SH-SY5Y (cell line): ENCODE data around the gene NFIB.

Source experiments
- GATA2 ChIP-seq: IDR thresholded peaks from 2 replicates; pipeline ENCODE4 v1.6.1; 2011; ENCODE audit warnings: mild to moderate bottlenecking, low read depth, low read length
- GATA3 ChIP-seq: IDR thresholded peaks from 2 replicates; pipeline ENCODE4 v1.6.1; 2011; ENCODE audit warnings: low read depth, mild to moderate bottlenecking, low read length, moderate library complexity

NFIB gene

DNA sequence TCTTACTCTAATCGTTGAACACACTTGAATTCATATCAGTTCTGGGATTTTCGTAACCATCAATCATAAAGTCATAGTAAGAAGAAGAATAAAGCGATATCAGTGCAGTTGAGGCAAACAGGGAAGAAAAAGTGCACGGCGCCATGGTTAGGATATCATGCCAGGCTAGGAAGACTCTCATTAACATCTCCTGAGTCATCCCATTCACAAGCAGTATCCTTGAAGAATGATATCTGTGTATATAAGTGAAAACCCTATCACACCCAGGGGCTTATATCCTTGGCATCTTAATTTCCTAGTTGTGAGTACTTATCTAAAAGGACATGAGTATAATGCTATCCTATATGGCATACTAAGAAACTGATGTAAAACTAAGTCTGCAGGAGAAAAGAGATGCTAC lies 38.6 kb downstream of the NFIB start:
- TF ChIP-seq GATA3 (no peak), GATA2 (no peak)

DNA sequence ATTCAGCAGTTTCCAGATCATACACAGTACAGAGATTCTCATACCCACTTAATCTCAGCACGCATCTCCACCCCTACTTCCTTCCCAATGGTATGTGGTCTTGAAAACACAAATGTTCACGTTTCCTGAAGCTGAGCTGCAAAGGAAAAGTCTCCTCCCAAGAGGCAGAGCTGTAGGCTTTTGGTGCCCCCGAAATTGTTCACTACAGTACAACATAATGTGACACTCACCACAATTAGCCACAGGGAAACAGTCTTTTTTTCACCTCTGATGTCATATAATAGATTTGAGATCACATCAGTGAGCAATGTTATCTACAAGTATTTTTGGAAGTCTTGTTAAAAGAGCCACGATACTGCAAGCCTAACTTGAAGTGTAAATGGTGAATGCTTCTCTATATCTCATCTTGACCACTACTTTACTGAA lies 40.2 kb downstream of the NFIB start:
- TF ChIP-seq GATA3, result 0 out of 2 replicates have a peak, but pooled peaks have one; percentile 55
- TF ChIP-seq GATA2, result peak; percentile 76

DNA sequence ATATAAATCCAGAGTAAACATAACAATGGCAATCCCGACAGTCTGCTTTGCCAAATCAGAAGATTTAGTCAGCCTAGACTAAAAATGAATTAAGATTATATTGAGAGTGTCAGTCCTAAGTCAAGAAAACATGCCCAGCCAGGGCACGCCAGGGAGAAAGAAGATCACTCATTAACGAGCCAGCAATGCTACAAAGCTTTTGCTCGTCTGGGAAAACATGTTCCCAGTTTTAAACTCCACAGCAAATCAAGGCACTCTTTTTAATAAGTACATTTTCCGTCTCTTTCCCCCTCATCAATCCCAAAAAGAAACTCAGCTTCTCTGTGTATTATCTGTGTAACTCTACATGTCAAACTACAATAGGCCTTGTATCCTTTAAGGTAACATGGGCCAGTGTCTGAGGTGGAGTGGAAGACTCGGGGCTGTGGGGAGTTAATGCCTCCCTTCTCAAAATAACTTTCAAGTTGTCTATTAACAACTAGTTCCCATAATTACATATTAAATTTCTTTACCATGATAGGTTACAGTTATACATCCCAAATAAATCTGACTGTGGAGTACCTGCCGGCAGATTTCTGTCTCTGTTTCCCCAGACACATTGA lies 40.9 kb downstream of the NFIB start:
- TF ChIP-seq GATA3, result no peak
- TF ChIP-seq GATA2, result no peak

DNA sequence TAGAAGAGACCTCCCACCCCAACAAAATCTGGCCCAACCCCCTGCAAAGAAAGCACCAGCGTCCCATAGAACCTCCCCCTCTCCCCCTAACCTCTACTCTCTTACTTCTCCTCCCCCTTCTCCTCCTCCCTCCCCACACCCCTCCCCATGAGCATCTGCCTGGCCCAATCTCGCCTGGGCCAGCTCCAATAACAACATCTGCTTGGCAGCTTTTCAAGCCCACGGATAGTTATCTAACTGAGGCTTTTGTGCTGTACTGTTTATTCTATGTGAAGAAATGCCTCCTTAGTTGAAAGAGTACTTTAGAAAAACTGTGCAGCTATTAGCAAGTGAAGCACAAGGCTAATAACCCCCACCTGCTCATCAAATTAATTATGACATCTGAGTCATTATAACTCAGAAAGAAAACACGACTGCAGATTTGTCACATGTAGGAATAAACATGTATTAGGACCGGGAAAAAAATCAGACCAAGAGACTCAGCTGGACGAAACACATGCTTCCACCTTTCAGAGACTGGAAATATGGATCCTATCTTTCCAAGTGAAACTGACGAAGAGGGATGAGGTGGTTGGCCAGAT lies 42.8 kb downstream of the NFIB start:
- TF ChIP-seq GATA3 (peak; percentile 81), GATA2 (peak; percentile 67)

DNA sequence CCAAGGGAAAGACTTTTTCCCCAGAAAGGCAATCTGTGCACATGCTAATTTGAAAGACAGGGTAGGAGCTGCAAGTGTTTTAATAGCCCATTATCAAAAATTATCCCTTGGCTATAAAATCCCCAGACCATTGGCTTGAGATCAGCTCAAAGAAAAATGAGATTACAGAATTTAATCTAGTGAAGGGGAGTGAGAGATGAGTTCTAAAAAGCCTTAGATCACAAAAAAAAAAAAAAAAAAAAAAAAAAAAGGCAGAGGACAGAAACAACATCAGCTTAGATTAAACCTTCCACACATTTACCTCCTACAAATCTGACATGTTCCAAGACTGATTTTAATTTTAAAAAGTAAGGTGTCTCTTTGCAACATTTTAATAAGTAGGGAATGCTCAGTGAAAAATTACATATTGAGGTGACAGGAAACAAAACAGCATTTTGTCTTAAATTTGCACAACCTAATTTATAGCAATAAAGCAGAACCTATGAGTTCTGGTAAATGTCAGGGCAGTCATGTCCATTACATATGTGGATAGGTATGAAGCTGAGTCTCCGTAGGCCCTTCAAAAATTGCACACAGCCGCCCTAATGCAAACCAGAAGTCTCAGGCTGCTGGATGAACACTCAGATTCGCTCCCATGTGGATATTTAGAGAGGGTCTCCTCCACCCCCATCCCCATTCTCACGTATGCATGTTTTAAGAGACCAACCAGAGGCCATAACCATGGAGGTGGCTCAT lies 43.4 kb downstream of the NFIB start:
- peak; percentile 58; the same call in 1 of the 2 replicates for TF ChIP-seq GATA3
- no peak; the same call in 1 of the 2 replicates for TF ChIP-seq GATA2

DNA sequence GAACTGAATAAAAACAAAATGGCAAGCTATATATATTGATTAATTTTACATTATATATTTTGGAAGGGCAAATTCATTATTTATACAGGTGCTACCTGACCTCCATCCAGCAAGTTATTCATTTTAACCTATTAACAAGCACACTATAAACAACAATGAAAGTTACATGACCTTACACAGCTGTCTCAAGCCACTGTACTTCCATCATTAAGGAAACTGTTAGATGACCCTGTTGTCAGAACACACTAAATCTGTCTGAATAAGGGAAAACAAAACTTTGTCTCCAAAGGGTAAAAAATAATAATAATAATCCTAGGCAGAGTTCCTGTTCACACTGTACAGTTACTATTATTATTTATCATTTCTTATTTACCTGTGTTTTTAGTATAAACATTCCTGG lies 44.0 kb downstream of the NFIB start:
- TF ChIP-seq GATA3 (no peak), GATA2 (no peak)

DNA sequence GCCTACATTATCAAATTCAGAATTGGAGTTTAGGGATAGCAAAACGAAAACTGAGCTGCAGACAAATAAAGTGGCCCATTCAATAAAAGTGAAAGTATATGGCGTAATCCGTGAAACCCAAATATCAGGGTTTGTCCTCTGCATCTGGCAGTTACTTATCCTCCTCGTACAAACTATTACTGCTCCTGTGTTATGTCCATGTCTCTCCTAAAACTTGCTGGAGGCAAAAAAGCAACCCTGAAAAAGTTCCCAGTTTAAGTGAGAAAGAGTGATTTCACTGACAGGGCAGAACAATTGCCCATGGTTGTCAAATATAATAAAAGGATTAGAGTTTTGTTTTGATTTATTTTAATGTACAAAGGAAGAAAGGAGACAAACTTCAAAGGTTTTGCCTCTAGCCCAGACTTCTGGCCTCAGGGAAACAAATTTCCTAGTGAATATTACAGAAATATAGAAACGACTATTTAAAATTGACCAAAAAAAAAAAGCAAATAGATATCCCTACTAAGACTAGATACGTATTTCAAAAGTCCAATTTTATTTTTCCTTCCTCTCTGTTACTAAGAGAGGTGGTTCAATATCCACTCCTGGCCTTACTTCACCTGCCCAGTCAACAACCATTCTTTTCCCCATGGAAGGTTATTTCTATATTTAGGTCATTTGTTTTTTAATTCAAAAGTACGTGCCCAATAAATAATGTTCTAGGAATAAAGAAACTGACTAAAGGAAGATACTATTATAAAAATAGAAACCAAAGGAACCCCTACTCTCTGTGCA lies 50.0 kb downstream of the NFIB start:
- TF ChIP-seq GATA3 (no peak), GATA2 (no peak)

DNA sequence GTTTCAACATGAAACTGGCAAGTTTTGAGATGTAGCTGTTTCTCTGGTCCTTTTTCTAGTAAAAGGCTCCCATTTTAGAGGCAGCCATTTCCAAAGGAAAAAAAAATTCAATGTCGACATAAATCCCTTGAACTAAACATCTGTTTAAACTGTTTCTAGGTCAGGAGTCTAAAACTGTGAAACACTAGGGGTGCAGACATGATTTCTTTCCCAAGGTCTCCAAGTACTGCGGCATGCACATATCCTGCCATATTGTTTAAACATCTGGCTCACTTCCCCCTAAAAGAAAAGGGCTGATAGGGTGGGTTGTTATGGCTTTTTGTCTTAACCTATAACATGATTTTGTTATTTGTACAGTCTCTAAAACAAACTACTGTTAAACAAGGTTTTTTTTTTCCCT lies 51.1 kb downstream of the NFIB start:
- TF ChIP-seq GATA2 (no peak), GATA3 (no peak)

DNA sequence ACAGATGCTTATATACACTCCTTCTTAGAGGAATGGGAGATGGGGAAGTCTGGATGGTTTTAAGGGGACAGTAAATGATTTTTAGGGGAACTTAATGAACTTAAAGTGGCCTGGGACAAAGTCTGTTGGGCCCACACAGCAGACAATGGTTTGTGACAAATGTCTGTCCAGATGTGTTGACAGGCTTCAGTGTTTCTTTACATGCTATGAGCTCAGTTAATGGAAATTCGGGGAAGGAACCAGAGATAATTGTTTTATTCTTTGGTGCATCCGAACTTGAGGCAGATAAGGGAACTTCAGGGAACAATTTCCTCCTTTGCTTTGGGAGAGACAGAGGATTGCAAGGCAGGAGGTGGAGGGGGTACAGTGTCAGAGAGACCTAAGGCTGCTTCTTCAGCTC lies 52.3 kb downstream of the NFIB start:
- TF ChIP-seq GATA3 (no peak), GATA2 (no peak)

DNA sequence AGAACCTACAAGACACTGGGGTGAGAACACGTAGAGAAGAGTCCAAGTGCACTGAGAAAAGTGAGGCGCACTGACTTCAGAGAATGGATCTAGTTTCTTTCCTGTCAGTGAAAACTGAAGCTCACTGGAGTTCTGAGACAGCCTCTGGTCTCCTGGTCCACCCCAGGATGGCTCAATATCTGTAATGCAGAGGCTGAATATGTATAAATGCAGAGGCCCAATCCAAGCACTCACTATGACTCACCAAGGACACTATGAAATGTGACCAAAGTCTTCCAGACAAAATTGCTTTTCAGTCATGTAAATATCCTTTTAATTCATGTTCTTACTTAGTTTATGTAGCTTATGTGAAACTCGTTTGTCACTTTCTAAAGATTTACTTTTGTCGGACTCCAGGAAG lies 53.8 kb downstream of the NFIB start:
- no peak for TF ChIP-seq GATA3
- no peak for TF ChIP-seq GATA2

DNA sequence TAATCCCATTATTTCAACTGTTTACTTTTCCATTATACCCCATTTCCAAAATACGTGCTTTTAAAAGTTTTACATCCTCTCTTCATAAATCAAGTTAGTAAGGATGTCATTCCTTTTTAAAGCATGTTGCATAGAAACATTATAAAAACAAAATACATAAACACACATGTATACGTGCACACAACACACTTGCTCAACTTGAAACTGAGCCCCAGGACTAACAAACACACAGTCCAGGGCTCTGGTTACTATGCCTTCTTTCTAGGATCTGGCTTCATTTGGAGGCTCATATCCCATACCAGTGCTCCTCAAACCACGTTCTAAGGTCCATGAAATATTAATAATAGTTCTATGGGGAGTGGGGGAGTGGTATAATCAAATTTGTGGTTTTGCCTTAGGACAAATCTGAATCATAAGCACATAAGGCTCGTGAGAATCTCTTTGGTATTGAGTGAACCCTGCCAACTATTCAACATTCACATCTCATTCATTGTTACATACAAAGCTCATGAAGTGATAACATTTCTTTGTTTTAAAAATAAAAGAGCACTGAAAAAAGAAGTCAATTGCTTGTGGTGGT lies 55.2 kb downstream of the NFIB start:
- TF ChIP-seq GATA2 (no peak), GATA3 (no peak)

DNA sequence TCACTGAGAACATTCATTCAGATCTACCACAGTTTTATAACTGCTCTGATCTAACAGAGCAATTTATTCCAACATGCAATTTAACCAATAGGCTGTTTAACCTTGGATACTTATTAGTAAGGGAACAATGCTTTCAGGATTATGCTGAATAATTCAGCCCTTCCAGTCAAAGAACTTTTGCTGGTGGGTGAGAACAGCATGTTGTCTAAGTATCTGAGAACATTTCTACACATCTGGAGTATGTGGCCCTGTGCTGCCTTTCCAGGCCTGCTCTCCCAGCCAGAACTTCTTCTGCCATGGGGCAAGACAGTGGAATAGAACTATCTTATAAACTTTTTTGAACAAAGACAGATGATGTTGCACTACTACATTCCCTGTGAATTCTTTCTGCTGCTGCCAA lies 55.8 kb downstream of the NFIB start:
- TF ChIP-seq GATA3, result no peak
- TF ChIP-seq GATA2, result no peak

DNA sequence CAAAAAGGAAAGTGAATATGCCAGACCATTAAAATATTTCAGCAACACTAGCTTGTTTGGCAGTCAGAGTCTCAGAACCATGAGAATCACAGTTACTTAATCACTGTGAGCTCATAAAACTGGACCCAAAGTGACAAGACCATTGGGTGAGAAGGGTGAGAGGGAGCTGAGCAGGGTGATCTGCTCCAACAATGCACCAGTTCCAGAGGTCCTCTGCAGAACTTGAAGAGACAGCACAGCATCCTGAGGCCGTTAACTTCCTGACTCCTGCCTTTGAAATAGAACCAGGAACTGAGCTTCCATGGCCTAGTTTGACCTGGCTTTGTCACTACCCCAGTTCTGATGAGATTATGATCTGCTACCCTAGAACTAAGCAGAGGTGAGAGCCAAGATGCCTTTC lies 57.4 kb downstream of the NFIB start:
- TF ChIP-seq GATA3 (no peak), GATA2 (no peak)
